Measurements from ENCODE around the gene PPFIBP1.

PPFIBP1 gene

DNA sequence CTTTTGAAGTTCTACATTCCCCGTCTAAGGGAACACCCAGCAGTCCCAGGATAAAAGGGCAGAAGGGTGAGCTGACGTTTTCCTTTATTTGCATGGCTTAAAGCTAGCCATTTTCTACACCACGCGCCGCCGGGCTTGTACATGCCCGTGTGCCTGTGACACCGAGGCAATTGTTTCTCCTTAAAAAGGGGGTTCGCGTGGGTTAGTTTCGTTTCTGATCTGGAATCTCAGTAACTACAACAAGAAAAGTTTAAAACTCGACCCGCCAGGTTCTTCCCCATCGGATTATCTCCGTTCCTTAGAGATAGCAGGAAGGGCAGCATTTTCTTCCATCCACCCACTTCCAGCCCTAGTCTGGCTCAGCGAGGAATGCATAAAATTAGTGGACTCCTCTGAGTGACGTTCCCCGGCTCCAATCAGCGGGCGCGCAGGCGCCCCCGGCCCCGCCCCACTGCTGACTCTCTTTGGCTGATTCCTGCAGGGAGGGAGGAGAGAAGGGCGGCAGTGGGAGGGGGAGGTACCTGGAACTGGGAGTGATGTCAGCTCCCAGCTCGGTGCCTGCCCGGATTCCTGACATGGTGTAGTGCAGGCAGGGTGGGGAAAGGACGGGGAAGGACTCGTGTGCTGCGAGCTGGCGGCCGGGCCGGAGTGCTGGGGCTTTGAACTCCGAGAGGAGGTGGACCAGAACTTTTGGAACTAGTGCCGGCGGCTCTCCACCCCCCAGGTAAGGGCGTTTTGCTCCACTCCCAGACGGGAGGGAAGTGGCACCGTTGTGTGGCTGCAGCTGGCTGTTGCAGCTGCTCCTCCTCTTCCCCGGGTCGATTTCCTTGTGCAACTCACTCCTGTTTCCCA is at the start of gene PPFIBP1:
TSS of gene PPFIBP1 (plus strand) at position 565 of the 852 bp plus-strand sequence. CDS start 109,191 bp downstream, outside the sequence.
- Histone ChIP-seq H3K4me3 (peak within 1 kb of the TSS; percentile 92), H3K27ac (peak within 1 kb of the TSS; percentile 90 to 96)
- TF ChIP-seq, protein P1, sequence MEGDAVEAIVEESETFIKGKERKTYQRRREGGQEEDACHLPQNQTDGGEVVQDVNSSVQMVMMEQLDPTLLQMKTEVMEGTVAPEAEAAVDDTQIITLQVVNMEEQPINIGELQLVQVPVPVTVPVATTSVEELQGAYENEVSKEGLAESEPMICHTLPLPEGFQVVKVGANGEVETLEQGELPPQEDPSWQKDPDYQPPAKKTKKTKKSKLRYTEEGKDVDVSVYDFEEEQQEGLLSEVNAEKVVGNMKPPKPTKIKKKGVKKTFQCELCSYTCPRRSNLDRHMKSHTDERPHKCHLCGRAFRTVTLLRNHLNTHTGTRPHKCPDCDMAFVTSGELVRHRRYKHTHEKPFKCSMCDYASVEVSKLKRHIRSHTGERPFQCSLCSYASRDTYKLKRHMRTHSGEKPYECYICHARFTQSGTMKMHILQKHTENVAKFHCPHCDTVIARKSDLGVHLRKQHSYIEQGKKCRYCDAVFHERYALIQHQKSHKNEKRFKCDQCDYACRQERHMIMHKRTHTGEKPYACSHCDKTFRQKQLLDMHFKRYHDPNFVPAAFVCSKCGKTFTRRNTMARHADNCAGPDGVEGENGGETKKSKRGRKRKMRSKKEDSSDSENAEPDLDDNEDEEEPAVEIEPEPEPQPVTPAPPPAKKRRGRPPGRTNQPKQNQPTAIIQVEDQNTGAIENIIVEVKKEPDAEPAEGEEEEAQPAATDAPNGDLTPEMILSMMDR (IDR thresholded peaks at IDR 0.05): no peak
- peak; percentile 100 for DNase-seq (ENCODE audit: low spot score)

- DNase-seq (ENCODE audit: low spot score): no peak
- Histone ChIP-seq H3K27ac (no peak overlapping the region), H3K4me3 (no peak overlapping the region)
- TF ChIP-seq, protein P1 (IDR thresholded peaks at IDR 0.05): no peak
These were observed 49.7 kb upstream of the PPFIBP1 start for GRCh38 chr12:27474344-27474743.

- TF ChIP-seq, protein P1 (IDR thresholded peaks at IDR 0.05): no peak
- no peak for DNase-seq (ENCODE audit: low spot score)
- H3K4me3 ChIP-seq: no peak overlapping the region
- no peak overlapping the region for H3K27ac ChIP-seq
These were observed 47.0 kb upstream of the PPFIBP1 start for GRCh38 chr12:27477049-27477448.

- Histone ChIP-seq H3K4me3 (no peak overlapping the region), H3K27ac (no peak overlapping the region)
- TF ChIP-seq, protein P1 (IDR thresholded peaks at IDR 0.05): no peak
- DNase-seq (ENCODE audit: low spot score): no peak
These were observed 45.1 kb upstream of the PPFIBP1 start for GRCh38 chr12:27478949-27479348.

DNA sequence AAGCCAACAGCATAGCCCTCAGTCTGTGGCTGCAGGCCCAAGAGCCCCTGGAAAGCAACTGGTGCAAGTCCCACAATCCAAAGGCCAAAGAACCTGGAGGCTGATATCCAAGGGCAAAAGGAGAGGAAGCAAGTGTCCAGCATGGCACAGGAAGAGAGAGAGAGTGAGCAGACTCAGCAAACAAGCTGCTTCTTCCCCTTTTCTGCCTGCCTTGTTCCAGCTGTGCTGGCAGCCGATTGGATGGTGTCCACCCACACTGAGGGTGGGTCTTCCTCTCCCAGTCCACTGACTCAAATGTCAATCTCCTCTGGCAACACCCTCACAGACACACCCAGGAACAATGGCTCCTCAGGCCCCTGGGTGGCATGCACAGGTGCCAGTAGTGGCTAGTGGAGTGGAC is 44.0 kb upstream of the PPFIBP1 start:
- no peak overlapping the region for H3K27ac ChIP-seq
- no peak for DNase-seq (ENCODE audit: low spot score)
- H3K4me3 ChIP-seq: no peak overlapping the region
- TF ChIP-seq, protein P1 (IDR thresholded peaks at IDR 0.05): no peak

DNA sequence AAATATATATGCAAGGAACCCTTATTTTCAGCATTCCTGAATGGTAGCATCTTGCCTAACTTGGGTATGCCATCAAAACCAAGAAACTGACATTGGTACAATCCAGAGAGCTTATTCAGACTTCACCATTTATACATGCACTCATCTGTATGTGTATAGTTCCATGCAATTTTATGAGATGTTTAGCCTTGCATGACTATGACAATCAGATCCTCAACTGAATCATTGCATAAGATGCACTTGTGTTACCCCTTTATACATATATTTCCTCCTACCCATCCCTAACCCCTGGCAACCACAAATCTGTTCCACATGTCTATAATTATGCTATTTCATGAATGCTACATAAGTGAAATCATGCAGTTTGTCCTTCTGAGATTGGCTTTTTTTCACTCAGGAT is 37.0 kb upstream of the PPFIBP1 start:
- no peak for DNase-seq (ENCODE audit: low spot score)
- Histone ChIP-seq H3K27ac (no peak overlapping the region), H3K4me3 (no peak overlapping the region)
- TF ChIP-seq, protein P1 (IDR thresholded peaks at IDR 0.05): no peak

- TF ChIP-seq, protein P1 (IDR thresholded peaks at IDR 0.05): no peak
- Histone ChIP-seq H3K27ac (no peak overlapping the region), H3K4me3 (no peak overlapping the region)
- no peak for DNase-seq (ENCODE audit: low spot score)
These were observed 35.5 kb upstream of the PPFIBP1 start for GRCh38 chr12:27488479-27488878.

Data from coronary artery (tissue), 2 donors.